Activated CD4-positive, alpha-beta memory T cell treated with anti-CD3 and anti-CD28 coated beads, Interleukin-2, amount 10 ng/mL, durations not matched to agents 7 days and 5 days (primary cell): Measurements from ENCODE around the gene MAPK8IP1. TPM values are rescaled to one million over a fixed set of nuclear protein-coding genes. Genes with fewer than 3 reads are reported as not detected.

Source experiments
- CTCF ChIA-PET: fragments of 350-600 bp; sonication (Branson Sonifier 250); formaldehyde crosslinking; loops from one replicate; lab custom pipeline; 2021; ENCODE audit warnings: antibody characterized with exemption, inconsistent platforms; lab: Charles Lee
- POLR2A ChIA-PET: fragments of 350-600 bp; sonication (Branson Sonifier 250); formaldehyde crosslinking; loops from one replicate; lab custom pipeline; 2021; ENCODE audit warnings: antibody characterized with exemption; lab: Charles Lee
- DNase-seq: peaks from one replicate; pipeline ENCODE4 v3.0.0-alpha.2; 2020
- H3K27ac Mint-ChIP-seq: one replicate; pipeline ENCODE4 v1.8.0; 2021; ENCODE audit warnings: mild to moderate bottlenecking, mixed read lengths
- H3K27me3 Mint-ChIP-seq: one replicate; pipeline ENCODE4 v1.8.0; 2021; ENCODE audit warnings: mixed read lengths
- H3K36me3 Mint-ChIP-seq: one replicate; pipeline ENCODE4 v1.8.0; 2021; ENCODE audit warnings: low read depth, mixed read lengths
- H3K4me1 Mint-ChIP-seq: one replicate; pipeline ENCODE4 v1.8.0; 2021; ENCODE audit warnings: mixed read lengths
- H3K4me3 Mint-ChIP-seq: one replicate; pipeline ENCODE4 v1.8.0; 2021; ENCODE audit warnings: mild to moderate bottlenecking, mixed read lengths
- H3K9me3 Mint-ChIP-seq: one replicate; pipeline ENCODE4 v1.8.0; 2021; ENCODE audit warnings: mixed read lengths
- total RNA-seq, 2 experiments: library from RNA; stranded (reverse); gene quantifications; one replicate each; pipeline ENCODE4 v1.2.3, GENCODE V29; 2021

The MAPK8IP1 gene
- total RNA-seq, 2 experiments from 2014 or later, result 0.48 to 0.50 TPM

DNA sequence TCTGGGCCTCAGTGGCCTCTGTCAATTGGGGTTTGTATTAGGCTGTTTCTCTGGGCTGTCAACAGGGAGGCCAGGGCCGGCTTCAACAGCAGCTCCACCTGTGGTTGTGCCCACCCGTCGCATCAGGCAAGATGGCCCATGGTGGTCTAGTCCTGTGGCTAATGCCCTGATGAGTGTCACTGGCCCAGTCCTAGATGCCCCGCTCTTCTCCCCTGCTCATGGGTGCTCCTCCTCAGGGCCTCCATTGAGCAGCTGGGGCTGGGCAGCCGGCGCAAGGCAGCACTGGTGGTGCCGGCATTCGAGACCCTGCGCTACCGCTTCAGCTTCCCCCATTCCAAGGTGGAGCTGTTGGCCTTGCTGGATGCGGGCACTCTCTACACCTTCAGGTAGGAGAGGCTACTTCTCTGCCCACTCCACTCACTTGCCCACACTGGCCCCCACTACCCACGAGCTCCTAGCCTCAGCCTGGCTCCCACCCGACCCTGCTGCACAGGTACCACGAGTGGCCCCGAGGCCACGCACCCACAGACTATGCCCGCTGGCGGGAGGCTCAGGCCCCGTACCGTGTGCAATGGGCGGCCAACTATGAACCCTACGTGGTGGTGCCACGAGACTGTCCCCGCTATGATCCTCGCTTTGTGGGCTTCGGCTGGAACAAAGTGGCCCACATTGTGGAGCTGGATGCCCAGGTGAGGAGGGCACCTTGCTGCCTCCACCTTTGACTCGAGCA, 42.4 kb downstream of the MAPK8IP1 start:
- H3K9me3 Mint-ChIP-seq, result no peaks in the 10 kb centered on the region
- peaks cover 18% of the 10 kb centered on the region for H3K27me3 Mint-ChIP-seq
- no peak overlapping the region for H3K4me3 Mint-ChIP-seq
- H3K4me1 Mint-ChIP-seq, result peaks cover 42% of the 10 kb centered on the region
- no peak for DNase-seq
- CTCF ChIA-PET, result no interaction called here
- POLR2A ChIA-PET, result interaction anchor here (5.1 kb wide), 1 partner anchor 10 kb away, joined by 78 read pairs; the partner anchor contains the start of gene PEX16
- no peak overlapping the region for H3K27ac Mint-ChIP-seq
- peaks cover 7% of the 10 kb centered on the region for H3K36me3 Mint-ChIP-seq

DNA sequence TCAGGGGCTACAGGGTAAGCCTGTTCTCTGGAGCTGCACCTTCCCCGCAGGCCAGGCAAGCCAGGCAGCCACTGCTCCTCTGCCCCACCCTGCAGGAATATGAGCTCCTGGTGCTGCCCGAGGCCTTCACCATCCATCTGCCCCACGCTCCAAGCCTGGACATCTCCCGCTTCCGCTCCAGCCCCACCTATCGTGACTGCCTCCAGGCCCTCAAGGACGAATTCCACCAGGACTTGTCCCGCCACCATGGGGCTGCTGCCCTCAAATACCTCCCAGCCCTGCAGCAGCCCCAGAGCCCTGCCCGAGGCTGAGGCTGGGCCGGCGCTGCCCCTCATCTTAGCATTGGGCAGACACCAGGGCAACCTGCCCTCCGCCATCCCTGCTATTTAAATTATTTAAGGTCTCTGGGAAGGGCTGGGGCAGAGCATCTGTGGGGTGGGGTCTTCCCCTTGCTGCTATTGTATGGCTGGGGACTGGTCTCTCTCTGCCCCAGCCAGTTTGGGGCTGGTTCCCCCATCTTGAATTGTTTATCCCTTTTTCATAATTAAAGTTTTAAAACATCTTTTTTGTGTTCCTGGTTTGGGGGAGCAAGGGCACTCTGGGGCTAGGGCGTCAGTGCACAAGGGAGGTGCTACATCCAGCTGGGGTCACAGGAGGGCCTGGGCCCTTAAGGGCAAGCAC, 43.2 kb downstream of the MAPK8IP1 start:
- Mint-ChIP-seq H3K27ac (peak overlapping the region; percentile 7), H3K27me3 (peaks cover 13% of the 10 kb centered on the region), H3K36me3 (peaks cover 9% of the 10 kb centered on the region), H3K9me3 (no peaks in the 10 kb centered on the region), H3K4me3 (no peak overlapping the region), H3K4me1 (peaks cover 38% of the 10 kb centered on the region)
- DNase-seq, result no peak
- ChIA-PET CTCF (interaction anchor here (2.3 kb wide), 1 partner anchor 78 kb away, joined by 15 read pairs; no protein-coding TSS in a partner anchor), POLR2A (interaction anchor here (1.3 to 5.1 kb wide), 2 partner anchors 11 to 14 kb away, joined by 3 to 78 read pairs; partner anchors contain the start of gene PEX16)

DNA sequence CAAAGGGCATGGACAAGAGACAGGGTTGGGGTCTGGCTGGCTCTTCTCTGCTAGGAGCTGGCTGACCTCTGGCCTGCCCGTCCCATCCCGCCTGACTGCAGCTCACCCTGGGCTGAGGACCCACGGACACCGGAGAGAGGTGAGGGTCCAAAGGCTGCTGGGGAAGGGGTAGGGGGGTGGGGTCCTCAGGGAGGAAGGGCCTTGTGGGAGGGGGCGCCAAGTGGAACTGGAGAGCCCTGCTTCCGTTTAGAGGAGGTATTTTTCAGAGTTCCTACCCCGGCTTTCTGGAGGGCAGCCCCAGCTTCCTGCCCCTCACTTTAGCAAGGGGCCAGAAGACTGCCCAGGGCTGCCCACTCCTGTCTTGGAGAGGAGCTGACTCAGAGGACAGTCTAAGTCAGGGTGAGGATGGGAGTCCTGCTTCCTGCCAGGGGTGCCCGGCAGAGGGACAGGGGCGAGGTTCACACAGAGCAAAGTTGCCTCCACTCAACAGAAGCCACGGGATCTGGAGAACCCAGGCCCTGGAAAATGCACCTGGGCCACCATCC, 44.1 kb downstream of the MAPK8IP1 start:
- Mint-ChIP-seq H3K4me1 (peaks cover 35% of the 10 kb centered on the region), H3K9me3 (no peaks in the 10 kb centered on the region), H3K27ac (peak overlapping the region; percentile 95), H3K4me3 (no peak overlapping the region), H3K27me3 (peaks cover 6% of the 10 kb centered on the region), H3K36me3 (peaks cover 12% of the 10 kb centered on the region)
- POLR2A ChIA-PET, result interaction anchor here (1.3 to 5.1 kb wide), 4 partner anchors 9 to 83 kb away, joined by 3 to 78 read pairs (median 4); partner anchors contain the start of genes CRY2 and PEX16
- DNase-seq, result no peak
- CTCF ChIA-PET, result interaction anchor here (0.7 to 2.3 kb wide), 4 partner anchors 11 to 422 kb away, joined by 4 to 15 read pairs (median 10); partner anchors contain the start of gene PEX16

- ChIA-PET CTCF (interaction anchor here (1.0 to 2.3 kb wide), 4 partner anchors 12 to 87 kb away, joined by 6 to 15 read pairs (median 10); partner anchors contain the start of gene PEX16), POLR2A (interaction anchor here (0.8 to 5.1 kb wide), 7 partner anchors 9 to 83 kb away, joined by 3 to 78 read pairs (median 3); partner anchors contain the start of genes CRY2 and PEX16)
- Mint-ChIP-seq H3K36me3 (peaks cover 17% of the 10 kb centered on the region), H3K4me3 (peak overlapping the region; percentile 50), H3K4me1 (peaks cover 35% of the 10 kb centered on the region), H3K9me3 (no peaks in the 10 kb centered on the region), H3K27me3 (no peaks in the 10 kb centered on the region), H3K27ac (peak overlapping the region; percentile 95)
- DNase-seq, result peak; percentile 73
These were observed 44.8 kb downstream of the MAPK8IP1 start for GRCh38 chr11:45930031-45930794.

DNA sequence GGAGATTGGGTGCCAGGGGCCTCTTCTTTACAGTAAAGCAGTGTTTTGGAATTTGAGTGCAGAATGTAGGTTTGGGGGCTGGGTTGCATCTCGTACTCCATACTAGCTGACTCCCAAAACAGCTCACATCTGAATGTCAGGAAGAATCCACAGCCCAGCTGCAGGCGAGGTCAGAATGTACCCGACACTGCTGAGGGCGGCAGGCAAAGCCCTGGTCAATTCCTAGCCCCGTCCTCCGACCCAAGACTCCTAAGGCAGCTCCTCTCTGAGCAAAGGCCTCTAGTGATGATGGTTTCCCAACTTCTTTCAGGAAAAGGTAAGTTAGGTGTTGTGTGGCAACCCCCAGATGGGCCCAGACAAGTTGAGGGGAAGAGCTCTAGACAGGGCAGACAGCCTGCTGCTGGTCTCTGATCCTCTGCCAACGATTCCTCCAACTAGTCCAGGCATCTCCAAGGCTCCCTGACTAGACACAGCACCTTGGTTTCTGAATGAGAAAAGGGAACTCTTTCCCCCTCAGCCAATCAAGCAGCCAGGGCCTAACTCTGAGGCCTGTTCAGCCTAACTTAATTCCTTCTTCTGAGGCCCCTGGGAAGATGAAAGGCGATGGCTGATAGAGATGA, 45.6 kb downstream of the MAPK8IP1 start:
- DNase-seq, result no peak
- peaks cover 35% of the 10 kb centered on the region for H3K4me1 Mint-ChIP-seq
- no peak overlapping the region for H3K4me3 Mint-ChIP-seq
- no peaks in the 10 kb centered on the region for H3K27me3 Mint-ChIP-seq
- peak overlapping the region; percentile 95 for H3K27ac Mint-ChIP-seq
- POLR2A ChIA-PET, result interaction anchor here (0.8 to 5.1 kb wide), 6 partner anchors 10 to 84 kb away, joined by 3 to 78 read pairs (median 4); partner anchors contain the start of genes CRY2 and PEX16
- H3K9me3 Mint-ChIP-seq, result no peaks in the 10 kb centered on the region
- H3K36me3 Mint-ChIP-seq, result peaks cover 17% of the 10 kb centered on the region
- CTCF ChIA-PET, result interaction anchor here (1.5 to 2.3 kb wide), 3 partner anchors 13 to 88 kb away, joined by 6 to 15 read pairs (median 11); partner anchors contain the start of gene PEX16

DNA sequence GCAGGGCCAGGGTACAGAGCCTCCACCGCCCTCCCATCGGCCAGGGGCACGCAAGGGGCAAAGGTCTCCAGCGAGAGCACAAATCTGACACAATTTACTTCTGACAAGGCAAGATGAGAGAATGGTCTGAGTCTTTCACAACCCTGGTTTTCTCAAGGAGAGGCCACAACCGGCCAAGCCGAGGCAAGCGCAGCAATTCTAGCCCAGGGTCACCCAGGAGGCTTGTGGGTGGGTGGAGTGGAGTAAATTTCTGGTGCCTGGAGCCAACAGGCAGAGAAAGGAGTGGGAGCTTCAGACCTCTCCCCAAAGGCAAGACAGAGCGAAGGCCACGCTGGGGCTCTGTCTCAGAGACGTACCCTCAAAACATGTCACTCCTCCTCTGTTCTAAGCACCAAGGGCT, 46.3 kb downstream of the MAPK8IP1 start:
- H3K27ac Mint-ChIP-seq, result peak overlapping the region; percentile 95
- H3K27me3 Mint-ChIP-seq, result no peaks in the 10 kb centered on the region
- H3K4me1 Mint-ChIP-seq, result peaks cover 35% of the 10 kb centered on the region
- DNase-seq, result no peak
- ChIA-PET POLR2A (interaction anchor here (5.1 kb wide), 1 partner anchor 14 kb away, joined by 78 read pairs; the partner anchor contains the start of gene PEX16), CTCF (interaction anchor here (1.5 kb wide), 1 partner anchor 89 kb away, joined by 6 read pairs; no protein-coding TSS in a partner anchor)
- H3K9me3 Mint-ChIP-seq, result no peaks in the 10 kb centered on the region
- no peak overlapping the region for H3K4me3 Mint-ChIP-seq
- peaks cover 19% of the 10 kb centered on the region for H3K36me3 Mint-ChIP-seq

DNA sequence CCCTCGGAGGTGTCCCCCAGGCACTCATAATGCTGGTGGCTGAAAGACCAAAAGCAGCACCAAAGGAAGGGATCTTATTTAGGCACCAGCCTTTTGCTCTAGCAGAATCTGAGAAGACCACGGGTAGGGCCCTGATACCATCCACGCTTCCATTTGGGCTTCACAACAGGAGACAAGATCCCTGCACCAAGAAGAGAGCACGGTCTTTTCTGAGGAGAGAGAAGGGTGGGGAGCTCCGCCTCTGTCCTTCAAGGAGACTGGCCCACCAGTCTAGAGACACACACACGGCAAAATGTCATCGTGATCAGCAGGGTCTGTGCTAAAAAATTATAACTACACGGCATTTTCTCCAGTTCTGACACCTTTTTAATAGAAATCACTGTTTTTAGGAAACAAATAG, 46.8 kb downstream of the MAPK8IP1 start:
- POLR2A ChIA-PET, result no interaction called here
- Mint-ChIP-seq H3K36me3 (peaks cover 20% of the 10 kb centered on the region), H3K4me1 (peaks cover 32% of the 10 kb centered on the region), H3K27ac (peak overlapping the region; percentile 10), H3K27me3 (no peaks in the 10 kb centered on the region), H3K4me3 (no peak overlapping the region), H3K9me3 (no peaks in the 10 kb centered on the region)
- no peak for DNase-seq
- CTCF ChIA-PET, result no interaction called here

- Mint-ChIP-seq H3K36me3 (peaks cover 20% of the 10 kb centered on the region), H3K4me3 (no peak overlapping the region), H3K4me1 (peaks cover 27% of the 10 kb centered on the region), H3K27ac (no peak overlapping the region), H3K9me3 (no peaks in the 10 kb centered on the region), H3K27me3 (no peaks in the 10 kb centered on the region)
- no peak for DNase-seq
- ChIA-PET POLR2A (no interaction called here), CTCF (no interaction called here)
These were observed 47.8 kb downstream of the MAPK8IP1 start for GRCh38 chr11:45933131-45933831.

- Mint-ChIP-seq H3K4me1 (peaks cover 26% of the 10 kb centered on the region), H3K27me3 (no peaks in the 10 kb centered on the region), H3K36me3 (peaks cover 20% of the 10 kb centered on the region), H3K4me3 (no peak overlapping the region), H3K27ac (no peak overlapping the region), H3K9me3 (no peaks in the 10 kb centered on the region)
- CTCF ChIA-PET, result no interaction called here
- DNase-seq, result no peak
- POLR2A ChIA-PET, result no interaction called here
These were observed 48.6 kb downstream of the MAPK8IP1 start for GRCh38 chr11:45933846-45934579.

- Mint-ChIP-seq H3K4me3 (no peak overlapping the region), H3K27ac (no peak overlapping the region), H3K4me1 (peaks cover 20% of the 10 kb centered on the region), H3K27me3 (no peaks in the 10 kb centered on the region), H3K36me3 (peaks cover 20% of the 10 kb centered on the region), H3K9me3 (no peaks in the 10 kb centered on the region)
- ChIA-PET POLR2A (no interaction called here), CTCF (no interaction called here)
- no peak for DNase-seq
These were observed 49.3 kb downstream of the MAPK8IP1 start for GRCh38 chr11:45934580-45935318.
